Neural cell (in vitro differentiated cells): ENCODE results near the gene SNAPC5. TPM values are rescaled to one million over a fixed set of nuclear protein-coding genes. Genes with fewer than 3 reads are reported as not detected.

ENCODE experiments used
- H2AFZ ChIP-seq: fragments of 200-600, 300-800 bp; sonication (generic), shearing (Covaris generic); 2 replicates; pipeline ENCODE4 v1.6.0; 2014; ENCODE audit warnings: low read depth, mild to moderate bottlenecking, antibody characterized with exemption, low read length, moderate library complexity
- H3F3A ChIP-seq: fragments of 200-600 bp; shearing (Covaris generic); 2 replicates; pipeline ENCODE4 v1.6.1; 2016; ENCODE audit warnings: mild to moderate bottlenecking, moderate library complexity, mixed read lengths, antibody characterized with exemption, low read length; ENCODE audit not compliant: insufficient read depth, poor library complexity, severe bottlenecking
- H3K27ac ChIP-seq: fragments of 200-600, 300-800 bp; sonication (generic), shearing (Covaris generic); 2 replicates; pipeline ENCODE4 v1.5.1; 2014; ENCODE audit warnings: mild to moderate bottlenecking, low read length, moderate library complexity
- H3K27me3 ChIP-seq: fragments of 300-800, 200-600 bp; sonication (generic), shearing (Covaris generic); 2 replicates; pipeline ENCODE4 v1.6.0; 2014; ENCODE audit warnings: mild to moderate bottlenecking, low read depth, low read length, moderate library complexity; ENCODE audit not compliant: insufficient read depth
- H3K36me3 ChIP-seq: fragments of 300-800, 200-600 bp; sonication (generic), shearing (Covaris generic); 2 replicates; pipeline ENCODE4 v1.5.1; 2014; ENCODE audit warnings: mild to moderate bottlenecking, antibody characterized with exemption, low read length, moderate library complexity; ENCODE audit not compliant: insufficient read depth
- H3K4me2 ChIP-seq: fragments of 300-800, 200-600 bp; sonication (generic), shearing (Covaris generic); 2 replicates; pipeline ENCODE4 v1.6.0; 2014; ENCODE audit warnings: mild to moderate bottlenecking, low read length
- H3K4me3 ChIP-seq: fragments of 300-800, 200-600 bp; sonication (generic), shearing (Covaris generic); 2 replicates; pipeline ENCODE4 v1.5.1; 2014; ENCODE audit warnings: mild to moderate bottlenecking, low read length, moderate library complexity
- H3K79me2 ChIP-seq: fragments of 200-600 bp; shearing (Covaris generic); replicated peaks from 2 replicates; pipeline ENCODE4 v1.6.0; 2014; ENCODE audit warnings: mild to moderate bottlenecking, low read length, moderate library complexity; ENCODE audit not compliant: insufficient read depth
- H3K9ac ChIP-seq: fragments of 300-800, 200-600 bp; sonication (generic), shearing (Covaris generic); 2 replicates; pipeline ENCODE4 v1.6.1; 2016; ENCODE audit warnings: mild to moderate bottlenecking, low read length, mixed read lengths
- H3K9me2 ChIP-seq: fragments of 200-600 bp; shearing (Covaris generic); 2 replicates; pipeline ENCODE4 v1.6.1; 2016; ENCODE audit warnings: mild to moderate bottlenecking, low read length, mixed read lengths; ENCODE audit not compliant: insufficient read depth
- H3K9me3 ChIP-seq: fragments of 200-600, 300-800 bp; sonication (generic), shearing (Covaris generic); 2 replicates; pipeline ENCODE4 v1.6.1; 2016; ENCODE audit warnings: mild to moderate bottlenecking, mixed run types, low read length, moderate library complexity, mixed read lengths
- H4K20me1 ChIP-seq: fragments of 200-600 bp; shearing (Covaris generic); 2 replicates; pipeline ENCODE4 v1.6.1; 2016; ENCODE audit warnings: mild to moderate bottlenecking, mixed run types; ENCODE audit not compliant: insufficient read depth
- EP300 ChIP-seq: fragments of 450-650 bp; conservative IDR thresholded peaks from 2 replicates; pipeline ENCODE4 v1.6.1; 2014; ENCODE audit warnings: antibody characterized with exemption, mild to moderate bottlenecking, moderate library complexity; ENCODE audit not compliant: poor library complexity, severe bottlenecking
- EZH2 ChIP-seq: fragments of 200-600, 300-800 bp; shearing (Covaris generic), sonication (generic); IDR thresholded peaks from 2 replicates; pipeline ENCODE4 v1.6.1; 2014; ENCODE audit warnings: antibody characterized with exemption, low read length, borderline replicate concordance, mild to moderate bottlenecking; ENCODE audit not compliant: insufficient read depth, poor library complexity, severe bottlenecking
- MXI1 ChIP-seq: fragments of 450-650 bp; conservative IDR thresholded peaks from 2 replicates; pipeline ENCODE4 v1.6.1; 2014; ENCODE audit warnings: antibody characterized with exemption, mild to moderate bottlenecking; ENCODE audit not compliant: poor library complexity, severe bottlenecking
- RAD21 ChIP-seq: fragments of 450-650 bp; conservative IDR thresholded peaks from 2 replicates; pipeline ENCODE4 v1.6.1; 2014; ENCODE audit warnings: antibody characterized with exemption, mild to moderate bottlenecking, moderate library complexity
- SMC3 ChIP-seq: fragments of 450-650 bp; conservative IDR thresholded peaks from 2 replicates; pipeline ENCODE4 v1.6.1; 2014; ENCODE audit warnings: antibody characterized with exemption, mild to moderate bottlenecking, moderate library complexity; ENCODE audit not compliant: poor library complexity
- polyA plus RNA-seq: library from polyadenylated mRNA; depleted of rRNA; stranded (reverse); fragments of >200 nt; gene quantifications from 2 replicates; pipeline ENCODE4 v1.2.3, GENCODE V29; 2014
- TF ChIP-seq, protein P1 (sequence below): fragments of 450-650 bp; IDR thresholded peaks from 2 replicates; pipeline ENCODE4 v1.5.1; 2014; ENCODE audit warnings: antibody characterized with exemption, mild to moderate bottlenecking, moderate library complexity; ENCODE audit not compliant: poor library complexity, severe bottlenecking
- TF ChIP-seq, protein P2 (sequence below): IDR thresholded peaks from 2 replicates; pipeline ENCODE4 v1.6.1; 2012; ENCODE audit warnings: borderline replicate concordance

SNAPC5 gene
- polyA plus RNA-seq, 1 donor from 2014 or later = 62.3 TPM

DNA sequence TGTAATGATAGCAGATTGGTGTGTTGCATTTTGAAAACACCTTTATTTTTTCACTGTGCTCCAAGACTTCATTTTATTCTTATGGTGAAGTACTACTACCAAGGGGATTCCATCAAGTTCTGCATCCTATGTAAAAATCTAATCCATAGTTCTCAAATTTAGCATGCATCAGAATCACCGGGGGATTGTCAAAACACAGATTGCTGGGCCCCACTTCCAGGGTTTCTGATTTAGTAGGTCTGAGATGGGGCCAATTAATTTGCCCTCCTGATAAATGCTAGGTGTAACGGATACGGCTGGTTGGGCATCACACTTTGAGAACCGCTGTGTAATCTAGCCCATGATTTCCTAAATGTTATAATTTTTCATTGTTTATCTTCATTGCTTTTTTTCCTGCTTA, 8.3 kb upstream of the SNAPC5 start:
- H3K27me3 ChIP-seq = no peaks in the 10 kb centered on the region
- no peaks in the 10 kb centered on the region for H3K9me3 ChIP-seq
- peaks cover 6% of the 10 kb centered on the region for H3K36me3 ChIP-seq
- peak overlapping the region; percentile 96 for H2AFZ ChIP-seq
- H4K20me1 ChIP-seq = no peaks in the 10 kb centered on the region
- H3K4me2 ChIP-seq = peak overlapping the region; percentile 90
- peak overlapping the region; percentile 83 for H3K4me3 ChIP-seq
- TF ChIP-seq RAD21 (no peak), EP300 (no peak)
- TF ChIP-seq, protein P1, sequence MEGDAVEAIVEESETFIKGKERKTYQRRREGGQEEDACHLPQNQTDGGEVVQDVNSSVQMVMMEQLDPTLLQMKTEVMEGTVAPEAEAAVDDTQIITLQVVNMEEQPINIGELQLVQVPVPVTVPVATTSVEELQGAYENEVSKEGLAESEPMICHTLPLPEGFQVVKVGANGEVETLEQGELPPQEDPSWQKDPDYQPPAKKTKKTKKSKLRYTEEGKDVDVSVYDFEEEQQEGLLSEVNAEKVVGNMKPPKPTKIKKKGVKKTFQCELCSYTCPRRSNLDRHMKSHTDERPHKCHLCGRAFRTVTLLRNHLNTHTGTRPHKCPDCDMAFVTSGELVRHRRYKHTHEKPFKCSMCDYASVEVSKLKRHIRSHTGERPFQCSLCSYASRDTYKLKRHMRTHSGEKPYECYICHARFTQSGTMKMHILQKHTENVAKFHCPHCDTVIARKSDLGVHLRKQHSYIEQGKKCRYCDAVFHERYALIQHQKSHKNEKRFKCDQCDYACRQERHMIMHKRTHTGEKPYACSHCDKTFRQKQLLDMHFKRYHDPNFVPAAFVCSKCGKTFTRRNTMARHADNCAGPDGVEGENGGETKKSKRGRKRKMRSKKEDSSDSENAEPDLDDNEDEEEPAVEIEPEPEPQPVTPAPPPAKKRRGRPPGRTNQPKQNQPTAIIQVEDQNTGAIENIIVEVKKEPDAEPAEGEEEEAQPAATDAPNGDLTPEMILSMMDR = no peak
- no peaks in the 10 kb centered on the region for H3F3A ChIP-seq
- H3K9ac ChIP-seq = peak overlapping the region; percentile 84
- no peaks in the 10 kb centered on the region for H3K9me2 ChIP-seq
- peak overlapping the region; percentile 83 for H3K27ac ChIP-seq
- peaks cover 42% of the 10 kb centered on the region for H3K79me2 ChIP-seq

DNA sequence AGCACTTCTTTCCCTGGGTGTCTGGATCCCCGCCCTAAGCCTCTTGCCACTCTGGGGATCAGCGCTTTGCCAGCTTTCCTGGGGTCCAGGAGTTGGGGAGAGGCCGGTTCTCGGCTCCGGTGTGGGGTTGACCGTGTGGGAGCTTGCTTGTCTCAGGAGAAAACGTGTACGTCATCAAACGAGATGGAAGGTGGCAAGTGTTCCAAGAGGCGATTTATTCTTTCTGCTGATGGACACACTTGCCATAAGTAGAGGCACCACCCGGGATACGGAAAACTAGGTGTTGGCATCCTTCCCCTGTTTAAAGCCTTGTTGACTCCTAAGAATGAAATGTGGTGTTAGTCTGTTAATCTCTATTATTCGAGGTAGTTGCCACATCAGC, 7.9 kb upstream of the SNAPC5 start:
- H3K79me2 ChIP-seq = peaks cover 42% of the 10 kb centered on the region

More for the DNA sequence above, 7.9 kb upstream of the SNAPC5 start:
- peak overlapping the region; percentile 90 for H3K4me2 ChIP-seq
- H3K4me3 ChIP-seq = peak overlapping the region; percentile 83
- no peaks in the 10 kb centered on the region for H3K27me3 ChIP-seq
- H3K27ac ChIP-seq = peak overlapping the region; percentile 83
- no peaks in the 10 kb centered on the region for H4K20me1 ChIP-seq
- H3K9me2 ChIP-seq = no peaks in the 10 kb centered on the region
- TF ChIP-seq, protein P2, sequence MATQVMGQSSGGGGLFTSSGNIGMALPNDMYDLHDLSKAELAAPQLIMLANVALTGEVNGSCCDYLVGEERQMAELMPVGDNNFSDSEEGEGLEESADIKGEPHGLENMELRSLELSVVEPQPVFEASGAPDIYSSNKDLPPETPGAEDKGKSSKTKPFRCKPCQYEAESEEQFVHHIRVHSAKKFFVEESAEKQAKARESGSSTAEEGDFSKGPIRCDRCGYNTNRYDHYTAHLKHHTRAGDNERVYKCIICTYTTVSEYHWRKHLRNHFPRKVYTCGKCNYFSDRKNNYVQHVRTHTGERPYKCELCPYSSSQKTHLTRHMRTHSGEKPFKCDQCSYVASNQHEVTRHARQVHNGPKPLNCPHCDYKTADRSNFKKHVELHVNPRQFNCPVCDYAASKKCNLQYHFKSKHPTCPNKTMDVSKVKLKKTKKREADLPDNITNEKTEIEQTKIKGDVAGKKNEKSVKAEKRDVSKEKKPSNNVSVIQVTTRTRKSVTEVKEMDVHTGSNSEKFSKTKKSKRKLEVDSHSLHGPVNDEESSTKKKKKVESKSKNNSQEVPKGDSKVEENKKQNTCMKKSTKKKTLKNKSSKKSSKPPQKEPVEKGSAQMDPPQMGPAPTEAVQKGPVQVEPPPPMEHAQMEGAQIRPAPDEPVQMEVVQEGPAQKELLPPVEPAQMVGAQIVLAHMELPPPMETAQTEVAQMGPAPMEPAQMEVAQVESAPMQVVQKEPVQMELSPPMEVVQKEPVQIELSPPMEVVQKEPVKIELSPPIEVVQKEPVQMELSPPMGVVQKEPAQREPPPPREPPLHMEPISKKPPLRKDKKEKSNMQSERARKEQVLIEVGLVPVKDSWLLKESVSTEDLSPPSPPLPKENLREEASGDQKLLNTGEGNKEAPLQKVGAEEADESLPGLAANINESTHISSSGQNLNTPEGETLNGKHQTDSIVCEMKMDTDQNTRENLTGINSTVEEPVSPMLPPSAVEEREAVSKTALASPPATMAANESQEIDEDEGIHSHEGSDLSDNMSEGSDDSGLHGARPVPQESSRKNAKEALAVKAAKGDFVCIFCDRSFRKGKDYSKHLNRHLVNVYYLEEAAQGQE = peak; percentile 26
- TF ChIP-seq SMC3 = no peak
- no peak for TF ChIP-seq MXI1
- TF ChIP-seq EZH2 = no peak
- no peaks in the 10 kb centered on the region for H3F3A ChIP-seq
- H3K9ac ChIP-seq = peak overlapping the region; percentile 84
- H2AFZ ChIP-seq = peak overlapping the region; percentile 96
- H3K36me3 ChIP-seq = peaks cover 6% of the 10 kb centered on the region
- H3K9me3 ChIP-seq = no peaks in the 10 kb centered on the region
